Measurements from ENCODE around the gene SH3BGRL3.
"Not testable (repeated sequence)": the region's sequence is repeated elsewhere in the genome, so short reads cannot be mapped to it uniquely, and the experiment has no call there.

Gene SH3BGRL3

DNA sequence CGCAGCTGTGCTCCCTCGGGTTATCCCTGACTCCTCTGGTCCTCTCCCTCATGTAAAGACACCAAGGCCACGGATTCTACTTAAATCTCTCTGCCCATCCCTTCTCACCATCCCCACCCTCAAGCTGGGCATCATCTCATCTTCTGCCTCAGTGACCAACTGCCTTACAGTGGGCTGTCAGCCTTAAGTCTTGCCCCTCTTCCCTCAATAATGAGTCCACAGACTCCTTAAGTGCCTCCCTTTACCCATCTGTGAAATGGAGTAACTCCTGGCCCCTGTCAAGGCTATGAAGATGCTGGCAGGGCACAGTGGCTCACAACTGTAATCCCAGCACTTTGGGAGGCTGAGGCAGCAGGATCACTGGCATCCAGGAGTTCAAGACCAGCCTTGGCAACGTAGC, 12.1 kb downstream of the SH3BGRL3 start:
- ATAC-seq: no peak
- TF ChIP-seq ISL1 (CRISPR knock-in tag; IDR thresholded peaks at IDR 0.05) (no peak), ESRRG (CRISPR knock-in tag; IDR thresholded peaks at IDR 0.05) (no peak), SNAI2 (CRISPR knock-in tag; IDR thresholded peaks at IDR 0.05) (no peak), ZNF8 (CRISPR knock-in tag; IDR thresholded peaks at IDR 0.05) (no peak), POU6F1 (CRISPR knock-in tag; IDR thresholded peaks at IDR 0.05; ENCODE audit: borderline replicate concordance, low read depth) (no peak), TCF4 (CRISPR knock-in tag; IDR thresholded peaks at IDR 0.05; ENCODE audit: borderline replicate concordance) (no peak), ZC3H10 (CRISPR knock-in tag; IDR thresholded peaks at IDR 0.05) (no peak), GLIS3 (CRISPR knock-in tag; IDR thresholded peaks at IDR 0.05) (no peak), BACH2 (CRISPR knock-in tag; IDR thresholded peaks at IDR 0.05; ENCODE audit: borderline replicate concordance) (no peak), OSR1 (CRISPR knock-in tag; IDR thresholded peaks at IDR 0.05) (no peak), TOX (CRISPR knock-in tag; IDR thresholded peaks at IDR 0.05; ENCODE audit: borderline replicate concordance) (no peak), ZNF565 (CRISPR knock-in tag; conservative IDR thresholded peaks at IDR 0.05; ENCODE audit: low read depth) (no peak)
- TF ChIP-seq, protein P1, sequence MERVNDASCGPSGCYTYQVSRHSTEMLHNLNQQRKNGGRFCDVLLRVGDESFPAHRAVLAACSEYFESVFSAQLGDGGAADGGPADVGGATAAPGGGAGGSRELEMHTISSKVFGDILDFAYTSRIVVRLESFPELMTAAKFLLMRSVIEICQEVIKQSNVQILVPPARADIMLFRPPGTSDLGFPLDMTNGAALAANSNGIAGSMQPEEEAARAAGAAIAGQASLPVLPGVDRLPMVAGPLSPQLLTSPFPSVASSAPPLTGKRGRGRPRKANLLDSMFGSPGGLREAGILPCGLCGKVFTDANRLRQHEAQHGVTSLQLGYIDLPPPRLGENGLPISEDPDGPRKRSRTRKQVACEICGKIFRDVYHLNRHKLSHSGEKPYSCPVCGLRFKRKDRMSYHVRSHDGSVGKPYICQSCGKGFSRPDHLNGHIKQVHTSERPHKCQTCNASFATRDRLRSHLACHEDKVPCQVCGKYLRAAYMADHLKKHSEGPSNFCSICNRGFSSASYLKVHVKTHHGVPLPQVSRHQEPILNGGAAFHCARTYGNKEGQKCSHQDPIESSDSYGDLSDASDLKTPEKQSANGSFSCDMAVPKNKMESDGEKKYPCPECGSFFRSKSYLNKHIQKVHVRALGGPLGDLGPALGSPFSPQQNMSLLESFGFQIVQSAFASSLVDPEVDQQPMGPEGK (CRISPR knock-in tag; IDR thresholded peaks at IDR 0.05; ENCODE audit: borderline replicate concordance): no peak
- TF ChIP-seq, protein P2, sequence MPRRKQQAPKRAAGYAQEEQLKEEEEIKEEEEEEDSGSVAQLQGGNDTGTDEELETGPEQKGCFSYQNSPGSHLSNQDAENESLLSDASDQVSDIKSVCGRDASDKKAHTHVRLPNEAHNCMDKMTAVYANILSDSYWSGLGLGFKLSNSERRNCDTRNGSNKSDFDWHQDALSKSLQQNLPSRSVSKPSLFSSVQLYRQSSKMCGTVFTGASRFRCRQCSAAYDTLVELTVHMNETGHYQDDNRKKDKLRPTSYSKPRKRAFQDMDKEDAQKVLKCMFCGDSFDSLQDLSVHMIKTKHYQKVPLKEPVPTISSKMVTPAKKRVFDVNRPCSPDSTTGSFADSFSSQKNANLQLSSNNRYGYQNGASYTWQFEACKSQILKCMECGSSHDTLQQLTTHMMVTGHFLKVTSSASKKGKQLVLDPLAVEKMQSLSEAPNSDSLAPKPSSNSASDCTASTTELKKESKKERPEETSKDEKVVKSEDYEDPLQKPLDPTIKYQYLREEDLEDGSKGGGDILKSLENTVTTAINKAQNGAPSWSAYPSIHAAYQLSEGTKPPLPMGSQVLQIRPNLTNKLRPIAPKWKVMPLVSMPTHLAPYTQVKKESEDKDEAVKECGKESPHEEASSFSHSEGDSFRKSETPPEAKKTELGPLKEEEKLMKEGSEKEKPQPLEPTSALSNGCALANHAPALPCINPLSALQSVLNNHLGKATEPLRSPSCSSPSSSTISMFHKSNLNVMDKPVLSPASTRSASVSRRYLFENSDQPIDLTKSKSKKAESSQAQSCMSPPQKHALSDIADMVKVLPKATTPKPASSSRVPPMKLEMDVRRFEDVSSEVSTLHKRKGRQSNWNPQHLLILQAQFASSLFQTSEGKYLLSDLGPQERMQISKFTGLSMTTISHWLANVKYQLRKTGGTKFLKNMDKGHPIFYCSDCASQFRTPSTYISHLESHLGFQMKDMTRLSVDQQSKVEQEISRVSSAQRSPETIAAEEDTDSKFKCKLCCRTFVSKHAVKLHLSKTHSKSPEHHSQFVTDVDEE (CRISPR knock-in tag; IDR thresholded peaks at IDR 0.05): no peak

DNA sequence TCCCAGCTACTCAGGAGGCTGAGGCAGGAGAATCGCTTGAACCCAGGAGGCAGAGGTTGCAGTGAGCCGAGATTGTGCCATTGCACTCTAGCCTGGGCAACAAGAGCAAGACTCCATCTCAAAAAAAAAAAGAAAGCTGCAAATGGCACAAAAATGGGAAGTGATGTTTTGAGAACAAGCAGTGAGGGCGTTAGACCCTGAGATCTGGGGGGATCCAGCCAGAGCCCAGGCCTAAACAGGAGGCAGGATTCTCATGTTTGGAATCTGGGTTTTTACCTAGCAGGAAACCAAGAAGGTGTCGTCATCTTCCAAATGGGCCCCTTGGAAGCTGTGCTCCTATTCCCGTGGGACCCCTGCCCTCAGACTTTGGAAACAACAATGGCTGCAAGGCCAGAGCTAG, 12.8 kb downstream of the SH3BGRL3 start:
- not testable (repeated sequence) for ATAC-seq

- no peak for ATAC-seq
- TF ChIP-seq, protein P2 (CRISPR knock-in tag; IDR thresholded peaks at IDR 0.05): no peak
- TF ChIP-seq TCF4 (CRISPR knock-in tag; IDR thresholded peaks at IDR 0.05; ENCODE audit: borderline replicate concordance) (no peak), ZNF8 (CRISPR knock-in tag; IDR thresholded peaks at IDR 0.05) (no peak), GLIS3 (CRISPR knock-in tag; IDR thresholded peaks at IDR 0.05) (no peak), ISL1 (CRISPR knock-in tag; IDR thresholded peaks at IDR 0.05) (no peak), ESRRG (CRISPR knock-in tag; IDR thresholded peaks at IDR 0.05) (no peak), POU6F1 (CRISPR knock-in tag; IDR thresholded peaks at IDR 0.05; ENCODE audit: borderline replicate concordance, low read depth) (no peak)
- TF ChIP-seq, protein P3, sequence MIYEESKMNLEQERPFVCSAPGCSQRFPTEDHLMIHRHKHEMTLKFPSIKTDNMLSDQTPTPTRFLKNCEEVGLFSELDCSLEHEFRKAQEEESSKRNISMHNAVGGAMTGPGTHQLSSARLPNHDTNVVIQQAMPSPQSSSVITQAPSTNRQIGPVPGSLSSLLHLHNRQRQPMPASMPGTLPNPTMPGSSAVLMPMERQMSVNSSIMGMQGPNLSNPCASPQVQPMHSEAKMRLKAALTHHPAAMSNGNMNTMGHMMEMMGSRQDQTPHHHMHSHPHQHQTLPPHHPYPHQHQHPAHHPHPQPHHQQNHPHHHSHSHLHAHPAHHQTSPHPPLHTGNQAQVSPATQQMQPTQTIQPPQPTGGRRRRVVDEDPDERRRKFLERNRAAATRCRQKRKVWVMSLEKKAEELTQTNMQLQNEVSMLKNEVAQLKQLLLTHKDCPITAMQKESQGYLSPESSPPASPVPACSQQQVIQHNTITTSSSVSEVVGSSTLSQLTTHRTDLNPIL (CRISPR knock-in tag; IDR thresholded peaks at IDR 0.05; ENCODE audit: low read depth): no peak
Measured at GRCh38 chr1:26293911-26294463, 14.1 kb downstream of the SH3BGRL3 start.
